Measurements from ENCODE around the gene SHANK2.
"Not testable (repeated sequence)": the region's sequence is repeated elsewhere in the genome, so short reads cannot be mapped to it uniquely, and the experiment has no call there.

The SHANK2 gene

DNA sequence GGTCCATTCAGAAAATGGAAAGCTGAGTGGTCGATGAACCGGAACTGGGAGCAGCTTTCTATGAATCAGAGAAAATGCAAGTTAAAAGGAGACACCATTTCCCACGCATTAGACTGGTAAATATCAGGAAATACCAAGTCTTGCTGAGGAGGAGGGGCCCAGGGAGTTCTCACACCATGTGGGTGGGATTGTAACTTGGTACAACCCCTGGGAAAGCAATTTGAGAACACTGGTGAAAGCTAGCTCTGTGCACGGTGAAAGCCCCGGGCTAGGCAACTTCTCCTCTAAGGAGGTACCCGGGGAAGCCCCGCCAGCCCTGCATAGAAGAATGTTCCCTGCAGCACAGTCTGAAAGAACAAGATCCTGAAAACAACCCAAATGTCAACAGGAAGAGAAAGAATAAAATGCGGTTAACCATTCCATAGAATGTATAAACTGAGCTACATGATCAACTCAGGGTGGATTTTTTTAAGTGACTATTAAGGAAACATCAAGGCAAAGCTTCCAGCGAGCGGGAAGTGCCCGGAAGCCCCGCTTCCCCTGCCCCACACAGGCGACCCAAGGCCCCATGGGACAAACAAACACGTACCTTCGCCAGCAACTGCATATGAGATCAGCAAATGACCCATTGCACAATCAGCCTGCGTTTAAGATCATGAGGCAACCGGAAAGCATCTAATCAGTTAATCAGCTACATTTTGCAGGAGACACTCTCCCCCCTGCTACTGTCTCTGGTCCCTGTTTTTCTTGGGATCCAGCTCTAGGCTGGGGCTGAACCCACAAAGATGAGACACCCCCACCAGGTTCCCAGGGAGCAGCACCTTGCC lies 11.3 kb downstream of the SHANK2 start:
- Histone ChIP-seq H3K36me3 (ENCODE audit: control insufficient read depth in 1 of 2, insufficient read depth in 2 of 2, low read length in 2 of 2) (no peaks in the 10 kb centered on the region), H3K9me3 (ENCODE audit: control insufficient read depth in 1 of 2, low read length in 2 of 2) (no peaks in the 10 kb centered on the region), H3K4me3 (ENCODE audit: low read depth in 1 of 2, low read length in 2 of 2) (no peak overlapping the region), H3K27ac (ENCODE audit: low read length) (no peak overlapping the region), H3K4me1 (ENCODE audit: control insufficient read depth in 1 of 2, insufficient read depth in 2 of 2, low read length in 2 of 2) (no peaks in the 10 kb centered on the region), H3K27me3 (ENCODE audit: low read depth, low read length) (no peaks in the 10 kb centered on the region)

- no peak overlapping the region for H3K27ac ChIP-seq (ENCODE audit: low read length)
Measured at GRCh38 chr11:71240061-71240690, 12.2 kb downstream of the SHANK2 start.

DNA sequence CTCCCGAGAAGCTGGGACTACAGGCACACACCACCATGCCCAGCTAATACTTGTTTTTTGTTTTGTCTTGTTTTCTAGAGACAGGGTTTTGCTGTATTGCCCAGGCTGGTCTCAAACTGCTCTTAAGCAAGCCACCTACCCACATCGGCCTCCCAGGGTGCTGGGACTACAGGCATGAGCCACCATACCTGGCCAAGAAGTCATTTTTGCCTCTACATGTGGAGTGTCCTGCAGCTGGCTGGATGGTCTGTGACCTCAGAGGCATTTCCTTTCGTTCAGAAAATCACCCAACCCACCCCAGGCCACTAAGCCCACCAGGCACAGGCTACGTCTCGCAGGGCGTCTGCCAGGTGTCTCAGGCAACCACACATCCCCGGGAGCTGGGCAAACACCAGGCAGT lies 12.8 kb downstream of the SHANK2 start:
- Histone ChIP-seq H3K9me3 (ENCODE audit: control insufficient read depth in 1 of 2, low read length in 2 of 2) (no peaks in the 10 kb centered on the region), H3K4me3 (ENCODE audit: low read depth in 1 of 2, low read length in 2 of 2) (no peak overlapping the region), H3K27me3 (ENCODE audit: low read depth, low read length) (no peaks in the 10 kb centered on the region), H3K27ac (ENCODE audit: low read length) (no peak overlapping the region), H3K4me1 (ENCODE audit: control insufficient read depth in 1 of 2, insufficient read depth in 2 of 2, low read length in 2 of 2) (no peaks in the 10 kb centered on the region), H3K36me3 (ENCODE audit: control insufficient read depth in 1 of 2, insufficient read depth in 2 of 2, low read length in 2 of 2) (no peaks in the 10 kb centered on the region)

More at GRCh38 chr11:71240061-71240690, 12.2 kb downstream of the SHANK2 start:
- no peaks in the 10 kb centered on the region for H3K9me3 ChIP-seq (ENCODE audit: control insufficient read depth in 1 of 2, low read length in 2 of 2)
- no peak overlapping the region for H3K4me3 ChIP-seq (ENCODE audit: low read depth in 1 of 2, low read length in 2 of 2)
- no peaks in the 10 kb centered on the region for H3K36me3 ChIP-seq (ENCODE audit: control insufficient read depth in 1 of 2, insufficient read depth in 2 of 2, low read length in 2 of 2)
- H3K4me1 ChIP-seq (ENCODE audit: control insufficient read depth in 1 of 2, insufficient read depth in 2 of 2, low read length in 2 of 2): no peaks in the 10 kb centered on the region
- H3K27me3 ChIP-seq (ENCODE audit: low read depth, low read length): no peaks in the 10 kb centered on the region

- Histone ChIP-seq H3K4me1 (ENCODE audit: control insufficient read depth in 1 of 2, insufficient read depth in 2 of 2, low read length in 2 of 2) (no peaks in the 10 kb centered on the region), H3K9me3 (ENCODE audit: control insufficient read depth in 1 of 2, low read length in 2 of 2) (no peaks in the 10 kb centered on the region), H3K27me3 (ENCODE audit: low read depth, low read length) (no peaks in the 10 kb centered on the region), H3K4me3 (ENCODE audit: low read depth in 1 of 2, low read length in 2 of 2) (no peak overlapping the region), H3K27ac (ENCODE audit: low read length) (no peak overlapping the region), H3K36me3 (ENCODE audit: control insufficient read depth in 1 of 2, insufficient read depth in 2 of 2, low read length in 2 of 2) (no peaks in the 10 kb centered on the region)
Measured at GRCh38 chr11:71238941-71239340, 13.4 kb downstream of the SHANK2 start.

GRCh38 chr11:71238285-71238875 lies 14.0 kb downstream of the SHANK2 start:
- H3K4me1 ChIP-seq (ENCODE audit: control insufficient read depth in 1 of 2, insufficient read depth in 2 of 2, low read length in 2 of 2): no peaks in the 10 kb centered on the region
- H3K4me3 ChIP-seq (ENCODE audit: low read depth in 1 of 2, low read length in 2 of 2): no peak overlapping the region
- H3K27ac ChIP-seq (ENCODE audit: low read length): no peak overlapping the region
- no peaks in the 10 kb centered on the region for H3K9me3 ChIP-seq (ENCODE audit: control insufficient read depth in 1 of 2, low read length in 2 of 2)
- no peaks in the 10 kb centered on the region for H3K27me3 ChIP-seq (ENCODE audit: low read depth, low read length)
- H3K36me3 ChIP-seq (ENCODE audit: control insufficient read depth in 1 of 2, insufficient read depth in 2 of 2, low read length in 2 of 2): no peaks in the 10 kb centered on the region

DNA sequence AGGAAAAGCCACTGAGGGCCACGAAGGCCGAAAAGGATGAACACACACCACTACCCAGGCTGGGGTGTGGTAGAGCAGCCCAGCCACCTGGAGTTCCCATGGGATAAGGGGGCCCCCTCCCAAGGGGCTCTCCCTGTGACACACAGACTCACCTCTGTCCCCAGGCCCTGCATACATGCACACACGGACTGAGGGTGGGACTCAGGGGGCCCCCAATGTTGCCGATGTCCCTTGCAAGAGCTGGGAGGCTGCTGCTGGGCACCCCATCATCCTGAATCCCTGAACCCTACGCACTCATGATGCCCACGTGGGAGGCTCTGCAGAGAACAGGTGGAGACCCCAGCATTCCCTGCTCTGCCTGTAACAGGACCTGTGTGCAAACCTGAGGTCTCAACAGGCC lies 14.5 kb downstream of the SHANK2 start:
- no peaks in the 10 kb centered on the region for H3K36me3 ChIP-seq (ENCODE audit: control insufficient read depth in 1 of 2, insufficient read depth in 2 of 2, low read length in 2 of 2)
- no peaks in the 10 kb centered on the region for H3K27me3 ChIP-seq (ENCODE audit: low read depth, low read length)
- H3K27ac ChIP-seq (ENCODE audit: low read length): no peak overlapping the region
- H3K9me3 ChIP-seq (ENCODE audit: control insufficient read depth in 1 of 2, low read length in 2 of 2): no peaks in the 10 kb centered on the region
- no peaks in the 10 kb centered on the region for H3K4me1 ChIP-seq (ENCODE audit: control insufficient read depth in 1 of 2, insufficient read depth in 2 of 2, low read length in 2 of 2)
- H3K4me3 ChIP-seq (ENCODE audit: low read depth in 1 of 2, low read length in 2 of 2): no peak overlapping the region

GRCh38 chr11:71236836-71237475 lies 15.4 kb downstream of the SHANK2 start:
- Histone ChIP-seq H3K4me1 (ENCODE audit: control insufficient read depth in 1 of 2, insufficient read depth in 2 of 2, low read length in 2 of 2) (no peaks in the 10 kb centered on the region), H3K36me3 (ENCODE audit: control insufficient read depth in 1 of 2, insufficient read depth in 2 of 2, low read length in 2 of 2) (no peaks in the 10 kb centered on the region), H3K9me3 (ENCODE audit: control insufficient read depth in 1 of 2, low read length in 2 of 2) (no peaks in the 10 kb centered on the region), H3K27ac (ENCODE audit: low read length) (no peak overlapping the region), H3K4me3 (ENCODE audit: low read depth in 1 of 2, low read length in 2 of 2) (no peak overlapping the region), H3K27me3 (ENCODE audit: low read depth, low read length) (no peaks in the 10 kb centered on the region)

GRCh38 chr11:71235719-71236118 lies 16.7 kb downstream of the SHANK2 start:
- Histone ChIP-seq H3K9me3 (ENCODE audit: control insufficient read depth in 1 of 2, low read length in 2 of 2) (no peaks in the 10 kb centered on the region), H3K36me3 (ENCODE audit: control insufficient read depth in 1 of 2, insufficient read depth in 2 of 2, low read length in 2 of 2) (no peaks in the 10 kb centered on the region), H3K27me3 (ENCODE audit: low read depth, low read length) (no peaks in the 10 kb centered on the region), H3K4me3 (ENCODE audit: low read depth in 1 of 2, low read length in 2 of 2) (no peak overlapping the region), H3K27ac (ENCODE audit: low read length) (no peak overlapping the region), H3K4me1 (ENCODE audit: control insufficient read depth in 1 of 2, insufficient read depth in 2 of 2, low read length in 2 of 2) (no peaks in the 10 kb centered on the region)

- H3K9me3 ChIP-seq (ENCODE audit: control insufficient read depth in 1 of 2, low read length in 2 of 2); H3K36me3 ChIP-seq (ENCODE audit: control insufficient read depth in 1 of 2, insufficient read depth in 2 of 2, low read length in 2 of 2); H3K27me3 ChIP-seq (ENCODE audit: low read depth, low read length); H3K27ac ChIP-seq (ENCODE audit: low read length); H3K4me1 ChIP-seq (ENCODE audit: control insufficient read depth in 1 of 2, insufficient read depth in 2 of 2, low read length in 2 of 2); H3K4me3 ChIP-seq (ENCODE audit: low read depth in 1 of 2, low read length in 2 of 2): not testable (repeated sequence)
Measured at GRCh38 chr11:71233896-71234852, 18.2 kb downstream of the SHANK2 start.

- Histone ChIP-seq H3K36me3 (ENCODE audit: control insufficient read depth in 1 of 2, insufficient read depth in 2 of 2, low read length in 2 of 2) (no peaks in the 10 kb centered on the region), H3K4me1 (ENCODE audit: control insufficient read depth in 1 of 2, insufficient read depth in 2 of 2, low read length in 2 of 2) (no peaks in the 10 kb centered on the region), H3K27me3 (ENCODE audit: low read depth, low read length) (no peaks in the 10 kb centered on the region), H3K9me3 (ENCODE audit: control insufficient read depth in 1 of 2, low read length in 2 of 2) (peaks cover 6 to 7% of the 10 kb centered on the region in 2 donors), H3K27ac (ENCODE audit: low read length) (no peak overlapping the region), H3K4me3 (ENCODE audit: low read depth in 1 of 2, low read length in 2 of 2) (no peak overlapping the region)
Measured at GRCh38 chr11:71232364-71232763, 20.0 kb downstream of the SHANK2 start.
